Uterus (tissue), 2 donors: ENCODE results near the gene PBX1.

ENCODE experiments used
- CTCF ChIP-seq, 4 experiments: fragments of 200-600 bp in 2 of 4; fragments of 450-650 bp in 2 of 4; sonication (generic) in 2 of 4; IDR thresholded peaks; one replicate each; pipeline ENCODE4 v1.5.1; 2016 to 2019; ENCODE audit warnings: antibody characterized with exemption in 4 of 4, mild to moderate bottlenecking in 2 of 4, moderate library complexity in 1 of 4
- POLR2A ChIP-seq, 2 donors: fragments of 450-650 bp; IDR thresholded peaks; one replicate each; pipeline ENCODE4 v1.6.1; 2016; ENCODE audit warnings: antibody characterized with exemption in 2 of 2, mild to moderate bottlenecking in 1 of 2, moderate library complexity in 1 of 2

GRCh38 chr1:164579381-164579780 lies 20.4 kb downstream of the PBX1 start:
- TF ChIP-seq CTCF (IDR thresholded peaks at IDR 0.05) (no peak), POLR2A (IDR thresholded peaks at IDR 0.05) (no peak)
